GM12891 (cell line): ENCODE measurements around the gene B3GNT7.

ENCODE experiments used
- POLR2A ChIP-seq: IDR thresholded peaks from 2 replicates; pipeline ENCODE4 v1.6.1; 2011; ENCODE audit warnings: low read depth, low read length, control low read depth
- POLR2AphosphoS5 ChIP-seq: IDR thresholded peaks from 2 replicates; pipeline ENCODE4 v1.6.1; 2011; ENCODE audit warnings: low read depth, low read length, control low read depth
- POU2F2 ChIP-seq: IDR thresholded peaks from 2 replicates; pipeline ENCODE4 v1.6.1; 2011; ENCODE audit warnings: low read depth, mild to moderate bottlenecking, control low read depth, low read length, moderate library complexity
- SPI1 ChIP-seq: IDR thresholded peaks from 2 replicates; pipeline ENCODE4 v1.6.1; 2011; ENCODE audit warnings: low read depth, low read length, control low read depth
- TAF1 ChIP-seq: IDR thresholded peaks from 2 replicates; pipeline ENCODE4 v1.6.1; 2011; ENCODE audit warnings: low read depth, low read length, control low read depth

- no peak for TF ChIP-seq POLR2A
- no peak for TF ChIP-seq TAF1
- TF ChIP-seq POLR2AphosphoS5 = no peak
- no peak for TF ChIP-seq SPI1
- TF ChIP-seq POU2F2 = no peak
Measured at GRCh38 chr2:231449503-231450054, 54.1 kb downstream of the B3GNT7 start.
